Measurements from ENCODE around the gene DNAJC5. TPM values are rescaled to one million over a fixed set of nuclear protein-coding genes. Genes with fewer than 3 reads are reported as not detected.

Gene DNAJC5
- total and polyA plus RNA-seq, 9 of the 15 experiments (the other 6 are each of a cell fraction or from before 2014, with no cell fraction given), result 0.95 to 42.8 (median 23.4) TPM

DNA sequence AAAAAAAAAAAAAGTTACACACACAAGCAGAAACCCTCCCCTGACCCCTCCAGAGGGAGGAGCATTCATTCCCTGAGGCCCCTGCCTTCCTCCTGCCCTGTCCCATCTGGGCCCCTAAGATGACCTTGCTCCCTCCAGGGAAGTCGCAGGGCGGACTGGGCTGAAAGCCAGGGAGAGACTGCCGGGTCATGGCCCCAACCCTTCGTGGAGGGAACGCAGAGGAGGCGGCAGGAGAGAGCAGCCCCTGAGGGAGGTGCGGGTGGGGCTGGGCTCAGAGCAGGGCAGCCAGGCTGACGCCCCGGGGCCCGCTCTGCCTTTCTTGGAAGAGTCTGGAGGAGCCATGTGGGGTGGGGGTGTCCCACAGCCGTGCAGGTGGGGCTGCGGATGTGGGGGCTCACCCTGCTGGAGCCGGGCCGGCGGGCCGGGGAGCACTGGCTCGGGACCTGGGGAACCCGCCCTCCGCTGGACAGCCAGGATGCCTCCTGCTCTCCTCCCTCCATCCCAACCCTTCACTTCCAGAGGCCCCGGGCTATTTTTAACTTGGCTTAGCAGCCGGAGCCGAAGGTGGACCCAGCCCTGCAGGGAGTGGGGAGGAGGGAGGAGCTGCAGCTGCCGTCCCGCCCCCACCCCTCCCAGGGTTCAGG lies 48.7 kb upstream of the DNAJC5 start (continued):
- no peak for TF ChIP-seq SP2 (IDR thresholded peaks at IDR 0.05; ENCODE audit: extremely low read depth, low read depth, low read length, poor library complexity, severe bottlenecking)
- peak; percentile 77 for TF ChIP-seq ZNF384 (IDR thresholded peaks at IDR 0.05; ENCODE audit: low read depth, low read length)
- TF ChIP-seq, protein P1, sequence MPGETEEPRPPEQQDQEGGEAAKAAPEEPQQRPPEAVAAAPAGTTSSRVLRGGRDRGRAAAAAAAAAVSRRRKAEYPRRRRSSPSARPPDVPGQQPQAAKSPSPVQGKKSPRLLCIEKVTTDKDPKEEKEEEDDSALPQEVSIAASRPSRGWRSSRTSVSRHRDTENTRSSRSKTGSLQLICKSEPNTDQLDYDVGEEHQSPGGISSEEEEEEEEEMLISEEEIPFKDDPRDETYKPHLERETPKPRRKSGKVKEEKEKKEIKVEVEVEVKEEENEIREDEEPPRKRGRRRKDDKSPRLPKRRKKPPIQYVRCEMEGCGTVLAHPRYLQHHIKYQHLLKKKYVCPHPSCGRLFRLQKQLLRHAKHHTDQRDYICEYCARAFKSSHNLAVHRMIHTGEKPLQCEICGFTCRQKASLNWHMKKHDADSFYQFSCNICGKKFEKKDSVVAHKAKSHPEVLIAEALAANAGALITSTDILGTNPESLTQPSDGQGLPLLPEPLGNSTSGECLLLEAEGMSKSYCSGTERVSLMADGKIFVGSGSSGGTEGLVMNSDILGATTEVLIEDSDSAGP (CRISPR knock-in tag; IDR thresholded peaks at IDR 0.05), result no peak
- no peak for TF ChIP-seq ZNF511 (CRISPR knock-in tag; IDR thresholded peaks at IDR 0.05)
- TF ChIP-seq GABPB1 (CRISPR knock-in tag; IDR thresholded peaks at IDR 0.05), result no peak
- no peak for TF ChIP-seq GTF3C2 (IDR thresholded peaks at IDR 0.05; ENCODE audit: borderline replicate concordance, extremely low read depth, insufficient read length)
- peak; percentile 50 for TF ChIP-seq DPF2 (IDR thresholded peaks at IDR 0.05)
- TF ChIP-seq, protein P2, sequence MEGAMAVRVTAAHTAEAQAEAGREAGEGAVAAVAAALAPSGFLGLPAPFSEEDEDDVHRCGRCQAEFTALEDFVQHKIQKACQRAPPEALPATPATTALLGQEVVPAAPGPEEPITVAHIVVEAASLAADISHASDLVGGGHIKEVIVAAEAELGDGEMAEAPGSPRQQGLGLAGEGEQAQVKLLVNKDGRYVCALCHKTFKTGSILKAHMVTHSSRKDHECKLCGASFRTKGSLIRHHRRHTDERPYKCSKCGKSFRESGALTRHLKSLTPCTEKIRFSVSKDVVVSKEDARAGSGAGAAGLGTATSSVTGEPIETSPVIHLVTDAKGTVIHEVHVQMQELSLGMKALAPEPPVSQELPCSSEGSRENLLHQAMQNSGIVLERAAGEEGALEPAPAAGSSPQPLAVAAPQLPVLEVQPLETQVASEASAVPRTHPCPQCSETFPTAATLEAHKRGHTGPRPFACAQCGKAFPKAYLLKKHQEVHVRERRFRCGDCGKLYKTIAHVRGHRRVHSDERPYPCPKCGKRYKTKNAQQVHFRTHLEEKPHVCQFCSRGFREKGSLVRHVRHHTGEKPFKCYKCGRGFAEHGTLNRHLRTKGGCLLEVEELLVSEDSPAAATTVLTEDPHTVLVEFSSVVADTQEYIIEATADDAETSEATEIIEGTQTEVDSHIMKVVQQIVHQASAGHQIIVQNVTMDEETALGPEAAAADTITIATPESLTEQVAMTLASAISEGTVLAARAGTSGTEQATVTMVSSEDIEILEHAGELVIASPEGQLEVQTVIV (CRISPR knock-in tag; IDR thresholded peaks at IDR 0.05; ENCODE audit: borderline replicate concordance), result no peak
- no peak for TF ChIP-seq MBD1 (CRISPR knock-in tag; IDR thresholded peaks at IDR 0.05)
- TF ChIP-seq ARID3B (CRISPR knock-in tag; IDR thresholded peaks at IDR 0.05; ENCODE audit: borderline replicate concordance), result no peak
- no peak for TF ChIP-seq STAT5B (CRISPR knock-in tag; IDR thresholded peaks at IDR 0.05)
- peak; percentile 62 to 75; a peak in 1 of 4 replicates for TF ChIP-seq UBTF (IDR thresholded peaks at IDR 0.05; ENCODE audit: borderline replicate concordance in 1 of 2, low read depth in 2 of 2, low read length in 2 of 2)
